H9 (cell line): ENCODE results near the gene NRM. TPM values are rescaled to one million over a fixed set of nuclear protein-coding genes. Genes with fewer than 3 reads are reported as not detected.

Experiments
- DNase-seq: peaks from one replicate; pipeline ENCODE4 v3.0.0-alpha.2; 2017
- H2AFZ ChIP-seq: one replicate; pipeline ENCODE4 v1.6.1; 2013; ENCODE audit warnings: mild to moderate bottlenecking, low read length, control low read depth, moderate library complexity
- H2AK5ac ChIP-seq: 2 replicates; pipeline ENCODE4 v1.6.1; 2013; ENCODE audit warnings: low read length, control low read depth, mixed read lengths; ENCODE audit not compliant: insufficient read length
- H2BK120ac ChIP-seq: one replicate; pipeline ENCODE4 v1.6.1; 2013; ENCODE audit warnings: low read depth, mild to moderate bottlenecking, low read length, control low read depth, inconsistent platforms; ENCODE audit not compliant: poor library complexity, severe bottlenecking
- H2BK12ac ChIP-seq: 2 replicates; pipeline ENCODE4 v1.6.1; 2013; ENCODE audit warnings: low read length, control low read depth, mixed read lengths, low read depth; ENCODE audit not compliant: insufficient read length
- H2BK15ac ChIP-seq: 2 replicates; pipeline ENCODE4 v1.6.1; 2013; ENCODE audit warnings: low read depth, low read length, control low read depth
- H2BK20ac ChIP-seq: one replicate; pipeline ENCODE4 v1.6.1; 2013; ENCODE audit warnings: low read depth, mild to moderate bottlenecking, low read length, control low read depth, inconsistent platforms; ENCODE audit not compliant: poor library complexity, severe bottlenecking
- H2BK5ac ChIP-seq: 2 replicates; pipeline ENCODE4 v1.6.1; 2013; ENCODE audit warnings: low read length, control low read depth, mixed read lengths; ENCODE audit not compliant: insufficient read length
- H3K14ac ChIP-seq: 2 replicates; pipeline ENCODE4 v1.6.1; 2013; ENCODE audit warnings: low read length, control low read depth; ENCODE audit not compliant: insufficient read depth
- H3K18ac ChIP-seq: 2 replicates; pipeline ENCODE4 v1.6.1; 2013; ENCODE audit warnings: low read depth, mild to moderate bottlenecking, mixed read lengths, low read length, control low read depth; ENCODE audit not compliant: insufficient read length
- H3K23ac ChIP-seq: 2 replicates; pipeline ENCODE4 v1.6.1; 2013; ENCODE audit warnings: low read length, control low read depth, mixed read lengths, low read depth; ENCODE audit not compliant: insufficient read length
- H3K23me2 ChIP-seq: 2 replicates; pipeline ENCODE4 v1.6.1; 2013; ENCODE audit warnings: low read depth, mild to moderate bottlenecking, mixed read lengths, low read length, control low read depth; ENCODE audit not compliant: insufficient read length, poor library complexity, severe bottlenecking
- H3K27ac ChIP-seq: 2 replicates; pipeline ENCODE4 v1.5.1; 2013; ENCODE audit warnings: low read length, control low read depth, mixed read lengths, low read depth; ENCODE audit not compliant: insufficient read length
- H3K27me3 ChIP-seq: 2 replicates; pipeline ENCODE4 v1.6.1; 2013; ENCODE audit warnings: low read length, control low read depth, inconsistent platforms; ENCODE audit not compliant: insufficient read depth
- H3K4ac ChIP-seq: 2 replicates; pipeline ENCODE4 v1.6.1; 2013; ENCODE audit warnings: low read depth, mild to moderate bottlenecking, control low read depth, inconsistent platforms, low read length, moderate library complexity
- H3K4me1 ChIP-seq: 2 replicates; pipeline ENCODE4 v1.6.1; 2013; ENCODE audit warnings: low read length, control low read depth, inconsistent platforms; ENCODE audit not compliant: insufficient read depth
- H3K4me2 ChIP-seq: 2 replicates; pipeline ENCODE4 v1.6.1; 2013; ENCODE audit warnings: low read length, control low read depth, mixed read lengths; ENCODE audit not compliant: insufficient read length, insufficient read depth
- H3K56ac ChIP-seq: 2 replicates; pipeline ENCODE4 v1.6.1; 2013; ENCODE audit warnings: low read depth, mild to moderate bottlenecking, mixed read lengths, low read length, control low read depth; ENCODE audit not compliant: insufficient read length
- H3K79me1 ChIP-seq: 2 replicates; pipeline ENCODE4 v1.6.1; 2013; ENCODE audit warnings: low read depth, mild to moderate bottlenecking, moderate library complexity, low read length, control low read depth, inconsistent platforms; ENCODE audit not compliant: insufficient read depth, poor library complexity, severe bottlenecking
- H3K79me2 ChIP-seq: 2 replicates; pipeline ENCODE4 v1.6.1; 2013; ENCODE audit warnings: low read length, control low read depth, inconsistent platforms; ENCODE audit not compliant: insufficient read depth
- H3K9ac ChIP-seq: 2 replicates; pipeline ENCODE4 v1.6.1; 2013; ENCODE audit warnings: low read length, control low read depth, mixed read lengths; ENCODE audit not compliant: insufficient read length; ENCODE audit errors: extremely low read depth
- H3K9me3 ChIP-seq: one replicate; pipeline ENCODE4 v1.6.1; 2013; ENCODE audit warnings: low read depth, low read length, inconsistent platforms; ENCODE audit not compliant: control insufficient read depth
- H3T11ph ChIP-seq: one replicate; pipeline ENCODE4 v1.6.1; 2013; ENCODE audit warnings: mild to moderate bottlenecking, low read length, control low read depth, inconsistent platforms
- H4K20me1 ChIP-seq: one replicate; pipeline ENCODE4 v1.6.1; 2013; ENCODE audit not compliant: control insufficient read depth, insufficient read length, insufficient read depth
- H4K5ac ChIP-seq: 2 replicates; pipeline ENCODE4 v1.6.1; 2013; ENCODE audit warnings: low read depth, mild to moderate bottlenecking, mixed read lengths, low read length, control low read depth; ENCODE audit not compliant: insufficient read length
- H4K8ac ChIP-seq: replicated peaks from 2 replicates; pipeline ENCODE4 v1.6.1; 2013; ENCODE audit warnings: low read length, control low read depth, mixed read lengths, low read depth; ENCODE audit not compliant: insufficient read length
- H4K91ac ChIP-seq: 2 replicates; pipeline ENCODE4 v1.6.1; 2013; ENCODE audit warnings: low read depth, mild to moderate bottlenecking, moderate library complexity, mixed read lengths, low read length, control low read depth; ENCODE audit not compliant: insufficient read length
- H3K27ac Mint-ChIP-seq, 3 experiments: 2 replicates in 2 of 3; 3 replicates in 1 of 3; pipeline ENCODE4 v1.8.0; 2020 to 2021; ENCODE audit warnings: mixed read lengths in 3 of 3, mild to moderate bottlenecking in 1 of 3, moderate library complexity in 1 of 3
- H3K27me3 Mint-ChIP-seq: 2 replicates; pipeline ENCODE4 v1.8.0; 2021; ENCODE audit warnings: low read depth, mild to moderate bottlenecking, moderate library complexity, mixed read lengths
- H3K36me3 Mint-ChIP-seq, 3 experiments: 2 replicates in 2 of 3; 3 replicates in 1 of 3; pipeline ENCODE4 v1.8.0; 2020 to 2021; ENCODE audit warnings: low read depth in 3 of 3, mixed read lengths in 3 of 3; ENCODE audit not compliant: insufficient read depth in 1 of 3
- H3K4me1 Mint-ChIP-seq, 2 experiments: 2 replicates each; pipeline ENCODE4 v1.8.0; 2020; ENCODE audit warnings: mixed read lengths in 2 of 2
- H3K4me3 Mint-ChIP-seq, 2 experiments: 2 replicates in 1 of 2; 3 replicates in 1 of 2; pipeline ENCODE4 v1.8.0; 2020 to 2021; ENCODE audit warnings: mild to moderate bottlenecking in 2 of 2, mixed read lengths in 2 of 2, moderate library complexity in 1 of 2
- H3K9me3 Mint-ChIP-seq, 2 experiments: 2 replicates in 1 of 2; 3 replicates in 1 of 2; pipeline ENCODE4 v1.8.0; 2020; ENCODE audit warnings: mild to moderate bottlenecking in 2 of 2, mixed read lengths in 2 of 2, moderate library complexity in 1 of 2
- WGBS: extraction: QIAGEN DNeasy Blood & Tissue Kit; methylation state at CpG from one replicate; pipeline ENCODE4 v1.1.7; 2013; ENCODE audit warnings: missing lambda C conversion rate, low lambda C conversion rate, mixed read lengths; ENCODE audit not compliant: insufficient read length; ENCODE audit errors: extremely low coverage; 5-methylcytosine and 5-hydroxymethylcytosine counted together
- total RNA-seq: library from RNA; stranded (reverse); gene quantifications from 2 replicates; pipeline ENCODE4 v1.2.1, GENCODE V29; 2021
- TF ChIP-seq, protein P1 (sequence below): fragments of 200-600 bp; sonication (generic); conservative IDR thresholded peaks from 3 replicates; pipeline ENCODE4 v1.8.0; 2021; ENCODE audit warnings: antibody characterized with exemption, mild to moderate bottlenecking

NRM gene
- total RNA-seq, 1 experiment from 2014 or later: 36.5 TPM

DNA sequence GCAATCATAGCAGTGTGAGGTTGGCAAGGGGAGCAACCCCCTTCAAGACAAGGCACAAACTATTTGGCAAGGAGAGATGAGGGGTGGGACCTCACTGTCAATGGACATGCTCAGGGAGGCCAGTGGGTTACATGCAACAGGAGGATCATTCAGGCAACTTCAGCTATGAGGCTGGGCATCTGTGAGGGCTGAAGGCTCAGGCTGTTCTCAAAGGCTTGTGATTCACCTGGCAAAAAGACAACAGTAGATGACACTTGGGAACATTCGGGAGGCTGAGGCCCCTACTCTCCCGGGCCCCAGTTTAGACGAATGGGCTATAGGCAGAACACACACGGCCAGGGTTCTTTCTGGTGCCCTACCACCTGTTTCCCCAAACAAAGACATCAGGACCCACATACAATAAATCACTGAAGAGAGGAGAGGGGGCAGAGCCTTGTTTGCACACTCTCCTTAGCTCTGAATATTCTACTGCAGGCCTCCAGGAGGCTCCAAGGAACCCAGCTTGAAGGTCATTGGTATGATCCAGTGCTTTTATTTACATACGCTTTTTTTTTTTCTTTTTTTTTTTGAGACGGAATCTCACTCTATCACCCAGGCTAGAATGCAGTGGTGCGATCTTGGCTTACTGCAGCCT, 37.3 kb upstream of the NRM start:
- WGBS: no CpG with 5 or more reads among the region's 7 CpGs
- TF ChIP-seq, protein P1, sequence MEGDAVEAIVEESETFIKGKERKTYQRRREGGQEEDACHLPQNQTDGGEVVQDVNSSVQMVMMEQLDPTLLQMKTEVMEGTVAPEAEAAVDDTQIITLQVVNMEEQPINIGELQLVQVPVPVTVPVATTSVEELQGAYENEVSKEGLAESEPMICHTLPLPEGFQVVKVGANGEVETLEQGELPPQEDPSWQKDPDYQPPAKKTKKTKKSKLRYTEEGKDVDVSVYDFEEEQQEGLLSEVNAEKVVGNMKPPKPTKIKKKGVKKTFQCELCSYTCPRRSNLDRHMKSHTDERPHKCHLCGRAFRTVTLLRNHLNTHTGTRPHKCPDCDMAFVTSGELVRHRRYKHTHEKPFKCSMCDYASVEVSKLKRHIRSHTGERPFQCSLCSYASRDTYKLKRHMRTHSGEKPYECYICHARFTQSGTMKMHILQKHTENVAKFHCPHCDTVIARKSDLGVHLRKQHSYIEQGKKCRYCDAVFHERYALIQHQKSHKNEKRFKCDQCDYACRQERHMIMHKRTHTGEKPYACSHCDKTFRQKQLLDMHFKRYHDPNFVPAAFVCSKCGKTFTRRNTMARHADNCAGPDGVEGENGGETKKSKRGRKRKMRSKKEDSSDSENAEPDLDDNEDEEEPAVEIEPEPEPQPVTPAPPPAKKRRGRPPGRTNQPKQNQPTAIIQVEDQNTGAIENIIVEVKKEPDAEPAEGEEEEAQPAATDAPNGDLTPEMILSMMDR: no peak; the same call in 2 of the 3 replicates
- Mint-ChIP-seq H3K4me3 (no peak overlapping the region; a peak in 1 of 5 replicates), H3K9me3 (no peaks in the 10 kb centered on the region), H3K27me3 (peaks cover 5% of the 10 kb centered on the region; the same call in 1 of the 2 replicates), H3K27ac (peak overlapping the region; percentile 32 to 78 (median 73); a peak in 4 of 7 replicates), H3K4me1 (peaks cover 14 to 23% of the 10 kb centered on the region in 2 experiments), H3K36me3 (peaks cover 35 to 80% (median 50%) of the 10 kb centered on the region in 3 experiments)
- H3K23me2 ChIP-seq: no peaks in the 10 kb centered on the region
- no peak overlapping the region for H4K5ac ChIP-seq
- no peak overlapping the region for H3K23ac ChIP-seq
- no peak overlapping the region for H3K18ac ChIP-seq
- H2BK20ac ChIP-seq: no peak overlapping the region
- H2BK12ac ChIP-seq: no peak overlapping the region
- no peak for DNase-seq
- no peak overlapping the region for H4K8ac ChIP-seq
- no peak overlapping the region for H3K4ac ChIP-seq
- H3K4me2 ChIP-seq: no peak overlapping the region
- no peak overlapping the region for H2AK5ac ChIP-seq
- H4K91ac ChIP-seq: no peak overlapping the region
- H3T11ph ChIP-seq: no peak overlapping the region
- no peak overlapping the region for H3K27ac ChIP-seq
- H3K79me1 ChIP-seq: no peaks in the 10 kb centered on the region
- no peaks in the 10 kb centered on the region for H3K4me1 ChIP-seq
- H3K14ac ChIP-seq: no peak overlapping the region
- no peaks in the 10 kb centered on the region for H3K9me3 ChIP-seq
- no peak overlapping the region for H2BK15ac ChIP-seq
- H3K79me2 ChIP-seq: no peaks in the 10 kb centered on the region; the same call in 1 of the 2 replicates
- no peak overlapping the region for H2BK5ac ChIP-seq
- H3K27me3 ChIP-seq: no peaks in the 10 kb centered on the region
- H3K56ac ChIP-seq: no peak overlapping the region
- H3K9ac ChIP-seq: no peak overlapping the region
- H4K20me1 ChIP-seq: no peaks in the 10 kb centered on the region
- H2BK120ac ChIP-seq: no peak overlapping the region
- H2AFZ ChIP-seq: no peak overlapping the region
